Neural progenitor cell (in vitro differentiated cells): ENCODE results near the gene GDPD5. TPM values are rescaled to one million over a fixed set of nuclear protein-coding genes. Genes with fewer than 3 reads are reported as not detected.

Source experiments
- DNase-seq: peaks from one replicate; pipeline ENCODE4 v3.0.0-alpha.2; 2016; ENCODE audit warnings: low spot score
- H2AFZ ChIP-seq: fragments of 200-600 bp; sonication (generic); replicated peaks from 2 replicates; pipeline ENCODE4 v1.6.1; 2016; ENCODE audit warnings: antibody characterized with exemption
- H3F3A ChIP-seq: fragments of 200-600 bp; sonication (generic); 2 replicates; pipeline ENCODE4 v1.6.1; 2016; ENCODE audit warnings: antibody characterized with exemption, low read depth
- H3K27ac ChIP-seq: fragments of 200-600 bp; sonication (generic); 2 replicates; pipeline ENCODE4 v1.5.1; 2016; ENCODE audit warnings: mild to moderate bottlenecking
- H3K27me3 ChIP-seq: fragments of 200-600 bp; sonication (generic); 2 replicates; pipeline ENCODE4 v1.6.1; 2016; ENCODE audit warnings: mild to moderate bottlenecking, moderate library complexity
- H3K36me3 ChIP-seq: fragments of 200-600 bp; sonication (generic); 2 replicates; pipeline ENCODE4 v1.5.1; 2016
- H3K4me1 ChIP-seq: fragments of 200-600 bp; sonication (generic); 2 replicates; pipeline ENCODE4 v1.6.1; 2016; ENCODE audit warnings: mixed run types
- H3K4me2 ChIP-seq: fragments of 200-600 bp; sonication (generic); 2 replicates; pipeline ENCODE4 v1.6.1; 2016
- H3K4me3 ChIP-seq: fragments of 200-600 bp; sonication (generic); 2 replicates; pipeline ENCODE4 v1.5.1; 2016
- H3K79me2 ChIP-seq: fragments of 200-600 bp; sonication (generic); 2 replicates; pipeline ENCODE4 v1.6.1; 2016; ENCODE audit warnings: low read depth
- H3K9ac ChIP-seq: fragments of 200-600 bp; sonication (generic); 2 replicates; pipeline ENCODE4 v1.6.1; 2016
- H3K9me3 ChIP-seq: fragments of 200-600 bp; sonication (generic); 2 replicates; pipeline ENCODE4 v1.5.1; 2016; ENCODE audit warnings: low read depth
- H4K20me1 ChIP-seq: fragments of 200-600 bp; sonication (generic); 2 replicates; pipeline ENCODE4 v1.6.1; 2016; ENCODE audit warnings: low read depth
- H3K27ac Mint-ChIP-seq: 3 replicates; pipeline ENCODE4 v1.8.0; 2021; ENCODE audit warnings: mixed read lengths
- H3K27me3 Mint-ChIP-seq: 2 replicates; pipeline ENCODE4 v1.8.0; 2022; ENCODE audit warnings: low read depth, mild to moderate bottlenecking, inconsistent platforms, moderate library complexity, mixed read lengths; ENCODE audit not compliant: insufficient read depth
- H3K36me3 Mint-ChIP-seq: 3 replicates; pipeline ENCODE4 v1.8.0; 2021; ENCODE audit warnings: mixed read lengths
- H3K4me1 Mint-ChIP-seq: 3 replicates; pipeline ENCODE4 v1.8.0; 2021; ENCODE audit warnings: mixed read lengths
- H3K4me3 Mint-ChIP-seq: 3 replicates; pipeline ENCODE4 v1.8.0; 2021; ENCODE audit warnings: mild to moderate bottlenecking, moderate library complexity, mixed read lengths
- H3K9me3 Mint-ChIP-seq: 3 replicates; pipeline ENCODE4 v1.8.0; 2020; ENCODE audit warnings: mixed read lengths
- CTCF ChIP-seq: fragments of 200-600 bp; sonication (generic); IDR thresholded peaks from 2 replicates; pipeline ENCODE4 v1.5.1; 2017; ENCODE audit warnings: antibody characterized with exemption, mild to moderate bottlenecking
- EZH2 ChIP-seq: fragments of 200-600 bp; sonication (generic); IDR thresholded peaks from 2 replicates; pipeline ENCODE4 v1.6.1; 2017; ENCODE audit warnings: antibody characterized with exemption, mild to moderate bottlenecking, moderate library complexity
- EZH2phosphoT487 ChIP-seq: fragments of 200-600 bp; sonication (generic); IDR thresholded peaks from 2 replicates; pipeline ENCODE4 v1.6.1; 2017; ENCODE audit warnings: antibody characterized with exemption
- total RNA-seq: library from RNA; depleted of rRNA; stranded (reverse); fragments of >200 nt; gene quantifications from 2 replicates; pipeline ENCODE4 v1.2.3, GENCODE V29; 2015; ENCODE audit warnings: low replicate concordance

Gene GDPD5
- total RNA-seq, 1 donor from 2014 or later, result 11.3 TPM

GRCh38 chr11:75424396-75424795, 101.3 kb downstream of the GDPD5 start:
- peaks cover 29% of the 10 kb centered on the region for H3K27me3 ChIP-seq
- Mint-ChIP-seq H3K27me3 (peaks cover 11% of the 10 kb centered on the region), H3K4me3 (peak overlapping the region; percentile 69), H3K27ac (peak overlapping the region; percentile 87), H3K9me3 (peaks cover 9% of the 10 kb centered on the region), H3K36me3 (peaks cover 26% of the 10 kb centered on the region), H3K4me1 (peaks cover 50% of the 10 kb centered on the region)
- no peaks in the 10 kb centered on the region for H3K79me2 ChIP-seq
- H2AFZ ChIP-seq, result no peak overlapping the region
- H3K4me1 ChIP-seq, result peaks cover 37% of the 10 kb centered on the region
- peaks cover 41% of the 10 kb centered on the region for H3F3A ChIP-seq
- peak overlapping the region; percentile 77 for H3K4me2 ChIP-seq
- no peak overlapping the region for H3K27ac ChIP-seq
- H4K20me1 ChIP-seq, result peaks cover 40% of the 10 kb centered on the region
- H3K9me3 ChIP-seq, result peaks cover 7% of the 10 kb centered on the region
- TF ChIP-seq EZH2, result no peak
- H3K36me3 ChIP-seq, result no peaks in the 10 kb centered on the region
- H3K4me3 ChIP-seq, result peak overlapping the region; percentile 19
- H3K9ac ChIP-seq, result no peak overlapping the region
- DNase-seq, result peak; percentile 77

DNA sequence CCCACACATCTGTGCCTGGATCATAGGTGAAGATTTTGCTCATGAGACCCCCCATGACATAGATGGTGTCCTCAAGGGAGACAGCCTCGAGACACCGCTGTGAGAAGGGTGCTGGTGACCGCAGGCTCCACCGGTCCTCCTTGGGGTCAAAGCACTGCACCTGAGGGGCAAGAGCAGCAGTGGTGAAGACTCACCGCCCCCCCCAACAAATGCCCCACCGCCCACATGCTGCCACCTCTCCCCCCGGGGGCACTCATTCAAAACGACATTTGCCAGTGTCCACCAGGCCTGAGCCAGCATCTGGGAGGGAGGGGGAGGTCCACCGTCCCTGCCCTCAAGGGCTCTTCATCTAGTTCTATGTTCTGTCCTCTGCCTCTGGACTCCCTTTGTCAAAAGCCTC, 102.0 kb downstream of the GDPD5 start:
- peak overlapping the region; percentile 87 for H3K27ac Mint-ChIP-seq
- TF ChIP-seq EZH2phosphoT487 (no peak), EZH2 (no peak), CTCF (no peak)
- H2AFZ ChIP-seq, result no peak overlapping the region

DNA sequence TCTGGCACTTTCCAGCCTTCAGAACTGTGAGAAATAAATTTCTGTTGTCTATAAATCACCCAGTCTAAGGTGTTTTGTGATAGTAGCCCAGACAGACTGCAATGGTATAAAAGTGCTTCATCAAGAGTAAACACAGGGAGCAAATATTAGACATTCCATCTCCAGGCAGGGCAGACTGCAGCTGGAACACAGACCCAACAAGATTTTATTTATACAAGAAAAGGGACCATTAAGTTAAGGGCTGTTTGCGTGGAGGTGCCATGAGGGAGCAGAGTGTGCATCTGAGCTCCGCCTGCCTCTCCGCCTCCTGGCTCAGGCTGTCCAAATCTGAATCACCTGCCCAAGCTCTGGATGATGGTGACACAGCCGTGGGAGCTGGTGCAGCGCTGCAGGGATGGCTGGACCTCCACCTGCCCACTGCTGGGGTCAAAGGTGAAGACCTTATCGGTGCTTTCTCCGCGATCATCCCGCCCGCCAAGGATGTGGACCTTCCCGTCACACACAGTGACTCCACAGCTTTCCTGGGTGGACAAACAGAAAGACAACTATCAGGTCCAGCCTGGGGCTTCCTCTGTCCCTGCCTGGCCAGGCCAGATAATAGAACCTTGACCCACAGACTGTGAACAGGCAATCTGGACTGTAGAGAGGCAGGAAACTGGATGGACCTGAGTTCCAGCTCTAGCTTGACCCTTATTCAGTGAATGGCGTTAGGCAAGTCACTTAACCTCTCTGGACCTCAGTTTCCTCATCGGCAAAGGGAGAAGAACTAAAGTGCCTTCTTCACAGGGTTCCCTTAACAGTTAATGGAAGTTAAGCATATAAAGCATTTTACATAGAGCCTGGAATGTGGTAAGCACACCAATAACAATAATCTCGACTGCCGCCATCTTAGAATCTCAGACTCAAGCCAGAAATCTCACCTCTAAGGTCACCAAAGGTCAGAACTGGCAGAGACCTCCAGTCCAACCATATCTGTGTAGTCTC, 103.2 kb downstream of the GDPD5 start:
- H3K79me2 ChIP-seq, result no peaks in the 10 kb centered on the region
- Mint-ChIP-seq H3K9me3 (no peaks in the 10 kb centered on the region), H3K4me3 (no peak overlapping the region), H3K27me3 (no peaks in the 10 kb centered on the region), H3K4me1 (peaks cover 42% of the 10 kb centered on the region), H3K36me3 (peaks cover 18% of the 10 kb centered on the region), H3K27ac (peak overlapping the region; percentile 78)
- H3K27me3 ChIP-seq, result peaks cover 11% of the 10 kb centered on the region
- no peak overlapping the region for H3K9ac ChIP-seq
- no peak overlapping the region for H2AFZ ChIP-seq
- TF ChIP-seq EZH2 (no peak), EZH2phosphoT487 (no peak), CTCF (no peak)
- peaks cover 38% of the 10 kb centered on the region for H4K20me1 ChIP-seq
- peaks cover 37% of the 10 kb centered on the region for H3K4me1 ChIP-seq
- DNase-seq, result no peak
- H3K36me3 ChIP-seq, result no peaks in the 10 kb centered on the region
- H3K4me3 ChIP-seq, result no peak overlapping the region
- peak overlapping the region; percentile 80 for H3K27ac ChIP-seq
- no peaks in the 10 kb centered on the region for H3K9me3 ChIP-seq
- H3F3A ChIP-seq, result peaks cover 29% of the 10 kb centered on the region
- no peak overlapping the region for H3K4me2 ChIP-seq

More for the DNA sequence above, 102.0 kb downstream of the GDPD5 start:
- Mint-ChIP-seq H3K9me3 (peaks cover 3% of the 10 kb centered on the region), H3K27me3 (peaks cover 4% of the 10 kb centered on the region), H3K4me1 (peaks cover 43% of the 10 kb centered on the region), H3K4me3 (no peak overlapping the region), H3K36me3 (peaks cover 22% of the 10 kb centered on the region)
- DNase-seq, result no peak
- no peak overlapping the region for H3K9ac ChIP-seq
- H3K79me2 ChIP-seq, result no peaks in the 10 kb centered on the region
- no peaks in the 10 kb centered on the region for H3K36me3 ChIP-seq
- peaks cover 36% of the 10 kb centered on the region for H3F3A ChIP-seq
- H3K27me3 ChIP-seq, result peaks cover 23% of the 10 kb centered on the region
- peak overlapping the region; percentile 77 for H3K4me2 ChIP-seq
- H3K9me3 ChIP-seq, result no peaks in the 10 kb centered on the region
- no peak overlapping the region for H3K27ac ChIP-seq
- H4K20me1 ChIP-seq, result peaks cover 36% of the 10 kb centered on the region
- peaks cover 37% of the 10 kb centered on the region for H3K4me1 ChIP-seq
- H3K4me3 ChIP-seq, result no peak overlapping the region

- peaks cover 43% of the 10 kb centered on the region for H4K20me1 ChIP-seq
- Mint-ChIP-seq H3K27me3 (no peaks in the 10 kb centered on the region), H3K9me3 (no peaks in the 10 kb centered on the region), H3K36me3 (peaks cover 20% of the 10 kb centered on the region), H3K27ac (peak overlapping the region; percentile 86), H3K4me1 (peaks cover 42% of the 10 kb centered on the region), H3K4me3 (no peak overlapping the region)
- H3K4me2 ChIP-seq, result no peak overlapping the region
- H3F3A ChIP-seq, result peaks cover 30% of the 10 kb centered on the region
- no peaks in the 10 kb centered on the region for H3K9me3 ChIP-seq
- H3K4me3 ChIP-seq, result no peak overlapping the region
- H3K36me3 ChIP-seq, result peaks cover under 1% of the 10 kb centered on the region
- no peak for TF ChIP-seq EZH2phosphoT487
- TF ChIP-seq EZH2, result no peak
- no peak for TF ChIP-seq CTCF
- H3K79me2 ChIP-seq, result no peaks in the 10 kb centered on the region
- no peak for DNase-seq
- peak overlapping the region; percentile 80 for H3K27ac ChIP-seq
- no peak overlapping the region for H2AFZ ChIP-seq
- H3K9ac ChIP-seq, result no peak overlapping the region
- peaks cover 6% of the 10 kb centered on the region for H3K27me3 ChIP-seq
- H3K4me1 ChIP-seq, result peaks cover 37% of the 10 kb centered on the region
These were observed 103.9 kb downstream of the GDPD5 start for GRCh38 chr11:75421902-75422247.
